ENCODE measurements around the gene ATP6V1B1.

GRCh38 chr2:70994009-70994698, 58.5 kb downstream of the ATP6V1B1 start:
- TF ChIP-seq CTCF (IDR thresholded peaks at IDR 0.05) = no peak
- TF ChIP-seq POLR2A (IDR thresholded peaks at IDR 0.05) = no peak
